K562 (cell line): ENCODE results near the gene ACBD4. TPM values are rescaled to one million over a fixed set of nuclear protein-coding genes. Genes with fewer than 3 reads are reported as not detected.
A peak's percentile ranks its signal among the peaks of the same experiment; 100 is the strongest.

ENCODE experiments used
- BDP1 ChIP-seq: IDR thresholded peaks from 3 replicates; pipeline ENCODE4 v1.6.1; 2011; ENCODE audit not compliant: insufficient read length, insufficient read depth
- CCNT2 ChIP-seq: IDR thresholded peaks from 2 replicates; pipeline ENCODE4 v1.6.1; 2011; ENCODE audit warnings: borderline replicate concordance, low read depth, mild to moderate bottlenecking, moderate library complexity, mixed read lengths, low read length; ENCODE audit not compliant: insufficient read length; ENCODE audit errors: extremely low read depth
- CHCHD3 ChIP-seq: fragments of 250-450 bp; sonication (Bioruptor Pico); IDR thresholded peaks from 2 replicates; pipeline ENCODE4 v2.1.2; 2022; ENCODE audit warnings: mild to moderate bottlenecking
- ETV1 ChIP-seq: fragments of 450-650 bp; conservative IDR thresholded peaks from 2 replicates; pipeline ENCODE4 v1.6.1; 2016; ENCODE audit warnings: missing genetic modification characterization, control low read depth, low read depth, missing compliant biosample characterization
- EWSR1 ChIP-seq: fragments of 450-650 bp; IDR thresholded peaks from 2 replicates; pipeline ENCODE4 v1.6.1; 2018; ENCODE audit warnings: borderline replicate concordance, mild to moderate bottlenecking, low read depth, moderate library complexity; ENCODE audit not compliant: partially characterized antibody
- HDAC3 ChIP-seq: fragments of 450-650 bp; IDR thresholded peaks from 2 replicates; pipeline ENCODE4 v1.6.1; 2018; ENCODE audit warnings: borderline replicate concordance, mild to moderate bottlenecking, moderate library complexity; ENCODE audit not compliant: partially characterized antibody
- HNRNPLL ChIP-seq: fragments of 200-400 bp; formaldehyde crosslinking; IDR thresholded peaks from 2 replicates; pipeline ENCODE4 v1.6.1; 2017; ENCODE audit warnings: low read length, low read depth, mild to moderate bottlenecking; ENCODE audit not compliant: poor library complexity, severe bottlenecking
- JUNB ChIP-seq: fragments of 450-650 bp; formaldehyde crosslinking; conservative IDR thresholded peaks from 2 replicates; pipeline ENCODE4 v1.4.0; 2020; ENCODE audit warnings: mild to moderate bottlenecking
- KAT2B ChIP-seq: IDR thresholded peaks from one replicate; pipeline ENCODE4 v1.6.1; 2012; ENCODE audit warnings: low read depth, mild to moderate bottlenecking, control low read depth, inconsistent platforms, low read length, moderate library complexity
- MAZ ChIP-seq, 2 experiments: fragments of 450-650 bp in 1 of 2; sonication (generic) in 1 of 2; formaldehyde crosslinking; IDR thresholded peaks in 1 of 2; conservative IDR thresholded peaks in 1 of 2; 2 replicates each; pipeline versions ENCODE4 v1.4.0 to v1.5.0; 2020; ENCODE audit warnings: mild to moderate bottlenecking in 1 of 2, missing genetic modification reagents in 1 of 2
- MECOM ChIP-seq: fragments of 250-450 bp; sonication (Bioruptor Pico); IDR thresholded peaks from 2 replicates; pipeline ENCODE4 v1.8.0; 2022; ENCODE audit warnings: inconsistent platforms
- MEIS2 ChIP-seq: fragments of 450-650 bp; IDR thresholded peaks from 2 replicates; pipeline ENCODE4 v1.6.1; 2014; ENCODE audit warnings: mild to moderate bottlenecking; ENCODE audit not compliant: partially characterized antibody
- NCOA2 ChIP-seq, 2 experiments: fragments of 450-650 bp; IDR thresholded peaks; 2 replicates each; pipeline ENCODE4 v1.6.1; 2018; ENCODE audit warnings: mild to moderate bottlenecking in 2 of 2, moderate library complexity in 1 of 2; ENCODE audit not compliant: partially characterized antibody in 2 of 2
- NKRF ChIP-seq: fragments of 450-650 bp; IDR thresholded peaks from 2 replicates; pipeline ENCODE4 v1.6.1; 2016; ENCODE audit warnings: borderline replicate concordance
- NONO ChIP-seq, 2 experiments: fragments of 200-400 bp in 1 of 2; fragments of 450-650 bp in 1 of 2; formaldehyde crosslinking in 1 of 2; IDR thresholded peaks; 2 replicates each; pipeline ENCODE4 v1.6.1; 2017; ENCODE audit warnings: low read depth in 2 of 2, mild to moderate bottlenecking in 2 of 2, moderate library complexity in 2 of 2, low read length in 1 of 2
- RUNX1 ChIP-seq: sonication (generic); IDR thresholded peaks from 2 replicates; pipeline ENCODE4 v1.6.1; 2016; ENCODE audit warnings: antibody characterized with exemption, low read depth
- SNRNP70 ChIP-seq: fragments of 200-400 bp; formaldehyde crosslinking; optimal IDR thresholded peaks from 2 replicates; pipeline ENCODE3; 2017; ENCODE audit warnings: low read depth, low read length
- TEAD1 ChIP-seq, 2 experiments: fragments of 450-650 bp in 1 of 2; sonication (generic) in 1 of 2; formaldehyde crosslinking; IDR thresholded peaks; 2 replicates each; pipeline versions ENCODE4 v1.4.0 to v1.8.0; 2020 to 2022; ENCODE audit warnings: mild to moderate bottlenecking in 2 of 2, missing genetic modification reagents in 1 of 2
- THAP7 ChIP-seq: fragments of 250-450 bp; sonication (Bioruptor Pico); IDR thresholded peaks from 2 replicates; pipeline ENCODE4 v1.5.0; 2021
- TRIM28 ChIP-seq: fragments of 450-650 bp; IDR thresholded peaks from 2 replicates; pipeline ENCODE4 v1.6.1; 2017
- XRCC5 ChIP-seq: fragments of 200-400 bp; formaldehyde crosslinking; IDR thresholded peaks from 2 replicates; pipeline ENCODE4 v1.6.1; 2017; ENCODE audit warnings: low read depth, mild to moderate bottlenecking, low read length
- ZKSCAN3 ChIP-seq: fragments of 250-450 bp; sonication (Bioruptor Pico); IDR thresholded peaks from 2 replicates; pipeline ENCODE4 v1.4.0; 2020
- ZNF41 ChIP-seq: fragments of 250-450 bp; sonication (Bioruptor Pico); conservative IDR thresholded peaks from 2 replicates; pipeline ENCODE4 v1.4.0; 2020; ENCODE audit warnings: mild to moderate bottlenecking
- ZNF436 ChIP-seq: fragments of 250-450, 450-650 bp; sonication (Bioruptor Pico); formaldehyde crosslinking; IDR thresholded peaks from 2 replicates; pipeline ENCODE4 v1.7.0; 2020; ENCODE audit warnings: mild to moderate bottlenecking
- polyA plus RNA-seq, 8 experiments: library from polyadenylated mRNA; depleted of rRNA in 4 of 8; stranded (reverse) in 5 of 8; unstranded in 3 of 8; fragments of >200 nt; fragmentation: Nextera tagmentation in 2 of 8; fragmentation: Illumina TruSeq in 1 of 8; extraction: Ambion mirVana in 2 of 8; extraction: Trizol in 1 of 8; gene quantifications; 2 replicates each; pipeline versions ENCODE4 v1.2.1 to v1.2.3, GENCODE V29; 2011 to 2014; ENCODE audit warnings: inconsistent platforms in 1 of 8, missing spikeins in 1 of 8
- total RNA-seq, 7 experiments: library from RNA; depleted of rRNA in 6 of 7; stranded (reverse); fragments of >200 nt in 6 of 7; fragmentation: Illumina TruSeq in 2 of 7; extraction: Trizol in 2 of 7; gene quantifications; 2 replicates each; pipeline versions ENCODE4 v1.2.1 to v1.2.3, GENCODE V29; 2011 to 2021; ENCODE audit warnings: low replicate concordance in 1 of 7
- TF ChIP-seq, protein P1 (sequence below): sonication (generic); formaldehyde crosslinking; IDR thresholded peaks from 2 replicates; pipeline ENCODE4 v1.8.0; 2022; ENCODE audit warnings: missing genetic modification reagents, mild to moderate bottlenecking, borderline replicate concordance

The ACBD4 gene
- total and polyA plus RNA-seq, 9 of the 15 experiments (the other 6 are each of a cell fraction or from before 2014, with no cell fraction given) = 0.14 to 6.9 (median 4.6) TPM

- TF ChIP-seq HDAC3 (no peak), NKRF (no peak; the same call in 1 of the 2 replicates), MEIS2 (no peak), ZKSCAN3 (CRISPR knock-in tag) (no peak), ZNF41 (CRISPR knock-in tag) (peak; percentile 76; the same call in 1 of the 2 replicates), NCOA2 (IDR thresholded peaks at IDR 0.05; ENCODE audit: partially characterized antibody in 2 of 2) (no peak), BDP1 (no peak), CCNT2 (no peak), XRCC5 (no peak), EWSR1 (no peak), THAP7 (no peak), MAZ (CRISPR knock-in tag; conservative IDR thresholded peaks at IDR 0.05 in 1 of 2, IDR thresholded peaks at IDR 0.05 in 1 of 2) (peak in 1 of 2 experiments; percentile 53; a peak in 1 of 4 replicates), ZNF436 (CRISPR knock-in tag) (0 out of 2 replicates have a peak, but pooled peaks have one; percentile 4), SNRNP70 (no peak), TEAD1 (CRISPR knock-in tag; IDR thresholded peaks at IDR 0.05) (peak; percentile 64 to 82; a peak in 3 of 4 replicates), ETV1 (tag) (peak; percentile 47; the same call in 1 of the 2 replicates), NONO (IDR thresholded peaks at IDR 0.05; ENCODE audit: low read depth in 2 of 2, low read length in 1 of 2) (no peak), KAT2B (no peak), CHCHD3 (CRISPR knock-in tag) (no peak), RUNX1 (no peak), MECOM (CRISPR knock-in tag) (no peak; the same call in 1 of the 2 replicates), TRIM28 (no peak), HNRNPLL (no peak), JUNB (CRISPR knock-in tag) (no peak; the same call in 1 of the 2 replicates)
- TF ChIP-seq, protein P1, sequence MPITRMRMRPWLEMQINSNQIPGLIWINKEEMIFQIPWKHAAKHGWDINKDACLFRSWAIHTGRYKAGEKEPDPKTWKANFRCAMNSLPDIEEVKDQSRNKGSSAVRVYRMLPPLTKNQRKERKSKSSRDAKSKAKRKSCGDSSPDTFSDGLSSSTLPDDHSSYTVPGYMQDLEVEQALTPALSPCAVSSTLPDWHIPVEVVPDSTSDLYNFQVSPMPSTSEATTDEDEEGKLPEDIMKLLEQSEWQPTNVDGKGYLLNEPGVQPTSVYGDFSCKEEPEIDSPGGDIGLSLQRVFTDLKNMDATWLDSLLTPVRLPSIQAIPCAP = no peak
Measured at GRCh38 chr17:45146890-45147580, 11.5 kb downstream of the ACBD4 start (continued).
